Nephron (organoid): ENCODE measurements around the gene STUM.
"Not testable (repeated sequence)": the region's sequence is repeated elsewhere in the genome, so short reads cannot be mapped to it uniquely, and the experiment has no call there.

Experiments
- H3K27ac Mint-ChIP-seq, 3 experiments: 2 replicates each; pipeline ENCODE4 v1.8.0; 2020; ENCODE audit warnings: mixed read lengths in 3 of 3, mild to moderate bottlenecking in 2 of 3, moderate library complexity in 1 of 3
- H3K27me3 Mint-ChIP-seq: 2 replicates; pipeline ENCODE4 v1.8.0; 2021; ENCODE audit warnings: low read depth, mild to moderate bottlenecking, moderate library complexity, mixed read lengths
- H3K36me3 Mint-ChIP-seq: 2 replicates; pipeline ENCODE4 v1.8.0; 2020; ENCODE audit warnings: low read depth, mixed read lengths
- H3K4me1 Mint-ChIP-seq: 2 replicates; pipeline ENCODE4 v1.8.0; 2020; ENCODE audit warnings: mixed read lengths
- H3K4me3 Mint-ChIP-seq, 3 experiments: 2 replicates each; pipeline ENCODE4 v1.8.0; 2020; ENCODE audit warnings: mild to moderate bottlenecking in 3 of 3, mixed read lengths in 3 of 3, moderate library complexity in 2 of 3
- H3K9me3 Mint-ChIP-seq: 2 replicates; pipeline ENCODE4 v1.8.0; 2020; ENCODE audit warnings: mixed read lengths
- CTCF ChIP-seq, 3 experiments: fragments of 200-600 bp; sonication (generic); IDR thresholded peaks; one replicate each; pipeline ENCODE4 v1.5.0; 2021; ENCODE audit warnings: antibody characterized with exemption in 3 of 3; ENCODE audit not compliant: unreplicated experiment in 3 of 3

The STUM gene

DNA sequence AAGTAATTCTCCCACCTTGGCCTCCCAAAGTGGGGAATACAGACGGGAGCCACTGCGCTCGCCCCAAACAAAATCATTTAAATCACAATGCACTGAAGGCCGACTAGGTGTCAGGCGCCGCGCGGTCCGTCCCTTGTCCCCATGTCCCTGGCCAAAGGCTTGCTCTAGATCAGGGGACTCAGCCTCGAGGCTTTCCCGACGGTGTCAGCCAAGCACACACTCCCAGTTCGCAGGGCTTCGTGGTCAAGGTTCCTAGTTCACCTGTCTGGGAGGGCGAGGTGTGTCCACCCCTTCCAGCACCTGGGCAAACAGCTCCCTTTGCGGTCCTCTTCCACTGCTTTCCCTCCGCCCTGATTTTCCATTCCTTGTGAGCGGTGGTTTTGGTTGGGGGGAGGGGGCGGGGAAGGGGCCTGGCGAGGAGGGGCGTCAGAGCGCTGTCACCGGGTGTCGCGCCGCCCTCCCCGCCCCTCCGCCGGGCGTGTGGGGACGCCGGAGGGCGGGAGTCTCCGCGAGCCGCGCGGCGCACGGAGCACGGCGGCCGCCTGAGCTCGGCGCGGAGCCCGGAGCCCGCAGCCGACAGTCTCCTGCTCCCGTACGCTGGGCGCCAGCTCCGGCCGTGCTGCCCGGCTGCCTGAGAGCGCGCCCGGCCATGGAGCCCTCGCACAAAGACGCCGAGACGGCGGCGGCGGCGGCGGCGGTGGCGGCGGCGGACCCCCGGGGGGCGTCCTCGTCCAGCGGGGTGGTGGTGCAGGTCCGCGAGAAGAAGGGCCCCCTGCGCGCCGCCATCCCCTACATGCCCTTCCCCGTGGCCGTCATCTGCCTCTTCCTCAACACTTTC, at the start of gene STUM:
Gene STUM (plus strand): TSS at position 509 of the 838 bp plus-strand sequence. CDS start 141 bp downstream, at position 650.
- H3K4me3 Mint-ChIP-seq = peak within 1 kb of the TSS; percentile 80 to 88 (median 85)
- peaks cover 70% of the 10 kb centered on the region for H3K4me1 Mint-ChIP-seq
- TF ChIP-seq CTCF (IDR thresholded peaks at IDR 0.05; ENCODE audit: unreplicated experiment in 3 of 3) = no peak
- H3K27me3 Mint-ChIP-seq = peaks cover 26% of the 10 kb centered on the region
- no peaks in the 10 kb centered on the region for H3K36me3 Mint-ChIP-seq
- peak within 1 kb of the TSS in 2 of 3 experiments; percentile 5 to 8 for H3K27ac Mint-ChIP-seq
- H3K9me3 Mint-ChIP-seq = no peaks in the 10 kb centered on the region

DNA sequence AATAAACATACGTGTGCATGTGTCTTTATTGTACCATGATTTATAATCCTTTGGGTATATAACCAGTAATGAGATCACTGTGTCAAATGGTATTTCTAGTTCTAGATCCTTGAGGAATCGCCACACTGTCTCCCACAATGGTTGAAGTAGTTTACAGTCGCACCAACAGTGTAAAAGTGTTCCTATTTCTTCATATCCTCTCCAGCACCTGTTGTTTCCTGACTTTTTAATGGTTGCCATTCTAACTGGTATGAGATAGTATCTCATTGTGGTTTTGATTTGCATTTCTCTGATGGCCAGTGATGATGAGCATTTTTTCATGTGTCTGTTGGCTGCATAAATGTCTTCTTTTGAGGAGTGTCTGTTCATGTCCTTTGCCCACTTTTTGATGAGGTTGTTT, 48.9 kb upstream of the STUM start:
- H3K9me3 Mint-ChIP-seq = peaks cover 14% of the 10 kb centered on the region
- not testable (repeated sequence) for H3K36me3 Mint-ChIP-seq, H3K27ac Mint-ChIP-seq, H3K27me3 Mint-ChIP-seq, H3K4me3 Mint-ChIP-seq, H3K4me1 Mint-ChIP-seq

- Mint-ChIP-seq H3K27ac (no peak overlapping the region), H3K4me3 (no peak overlapping the region), H3K36me3 (no peaks in the 10 kb centered on the region), H3K4me1 (no peaks in the 10 kb centered on the region), H3K9me3 (peaks cover 5% of the 10 kb centered on the region), H3K27me3 (peaks cover 17% of the 10 kb centered on the region)
- TF ChIP-seq CTCF (IDR thresholded peaks at IDR 0.05; ENCODE audit: unreplicated experiment in 3 of 3) = no peak
Observed at GRCh38 chr1:226506021-226506420, 42.5 kb upstream of the STUM start.

DNA sequence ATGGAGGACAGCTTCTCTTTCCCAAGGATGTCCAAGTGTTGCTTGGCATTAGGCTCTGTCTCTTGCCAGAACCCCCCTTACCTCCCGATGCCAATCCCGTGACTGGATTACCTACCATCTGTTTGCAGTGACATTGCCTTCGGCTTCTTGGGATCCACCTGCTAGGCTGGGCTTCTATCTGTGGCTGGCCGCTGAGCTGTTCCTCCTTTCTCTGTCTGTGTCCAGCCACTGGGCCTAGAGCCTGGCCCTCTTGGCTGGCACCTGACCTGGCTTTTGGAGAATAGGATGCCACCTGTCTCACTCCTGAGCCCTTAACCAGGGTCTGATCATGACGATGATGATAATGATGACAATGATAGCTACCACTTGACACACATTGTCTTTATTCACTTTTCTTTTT, 41.6 kb upstream of the STUM start:
- TF ChIP-seq CTCF (IDR thresholded peaks at IDR 0.05; ENCODE audit: unreplicated experiment in 3 of 3) = no peak
- peaks cover 21% of the 10 kb centered on the region for H3K27me3 Mint-ChIP-seq
- H3K36me3 Mint-ChIP-seq = no peaks in the 10 kb centered on the region
- H3K4me1 Mint-ChIP-seq = no peaks in the 10 kb centered on the region
- peaks cover 3% of the 10 kb centered on the region for H3K9me3 Mint-ChIP-seq
- no peak overlapping the region for H3K27ac Mint-ChIP-seq
- H3K4me3 Mint-ChIP-seq = no peak overlapping the region

DNA sequence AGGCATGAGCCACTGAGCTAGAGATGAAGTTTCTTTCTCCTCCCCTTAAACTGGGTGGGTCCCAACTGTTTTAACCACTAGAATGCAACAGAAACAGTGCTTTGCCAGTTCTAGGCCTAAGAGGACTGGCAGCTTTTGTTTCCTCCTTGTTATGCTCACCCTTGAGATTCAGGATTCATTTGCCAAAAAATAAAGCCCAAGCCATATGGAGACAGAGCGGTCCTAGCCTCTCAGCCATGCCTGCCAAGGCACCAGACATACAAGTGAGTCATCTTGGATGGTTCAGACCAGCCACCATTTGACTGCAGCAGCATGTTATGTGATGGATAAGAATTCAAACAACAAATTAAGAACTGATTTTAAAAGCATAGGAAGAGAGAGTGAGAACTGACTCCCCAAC, 38.1 kb upstream of the STUM start:
- H3K4me1 Mint-ChIP-seq = no peaks in the 10 kb centered on the region
- H3K4me3 Mint-ChIP-seq = no peak overlapping the region
- no peak overlapping the region for H3K27ac Mint-ChIP-seq
- peaks cover 24% of the 10 kb centered on the region for H3K27me3 Mint-ChIP-seq
- peaks cover 2% of the 10 kb centered on the region for H3K9me3 Mint-ChIP-seq
- no peaks in the 10 kb centered on the region for H3K36me3 Mint-ChIP-seq
- TF ChIP-seq CTCF (IDR thresholded peaks at IDR 0.05; ENCODE audit: unreplicated experiment in 3 of 3) = no peak

DNA sequence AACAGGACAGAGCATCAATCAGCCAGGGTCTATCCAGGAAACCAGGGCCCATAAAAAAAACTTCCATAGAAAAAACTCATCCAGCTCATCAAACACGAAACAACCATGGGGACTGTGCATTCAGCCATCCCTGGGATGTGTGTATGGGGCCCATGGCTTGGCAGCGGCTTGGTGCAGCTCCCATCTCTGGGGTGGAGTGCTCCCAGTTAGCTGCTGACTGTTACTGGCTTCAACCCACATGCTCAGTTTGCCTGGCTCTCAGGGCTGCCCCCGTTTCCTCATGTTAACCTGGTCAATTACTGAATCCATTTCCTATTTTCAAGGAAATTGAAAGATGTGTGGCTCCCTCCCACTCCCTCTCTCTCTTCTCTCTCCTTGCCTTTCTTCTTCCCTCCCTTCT, 37.3 kb upstream of the STUM start:
- H3K27me3 Mint-ChIP-seq = peaks cover 20% of the 10 kb centered on the region
- H3K9me3 Mint-ChIP-seq = peaks cover 2% of the 10 kb centered on the region
- H3K36me3 Mint-ChIP-seq = no peaks in the 10 kb centered on the region
- H3K4me3 Mint-ChIP-seq = no peak overlapping the region
- H3K27ac Mint-ChIP-seq = no peak overlapping the region
- H3K4me1 Mint-ChIP-seq = no peaks in the 10 kb centered on the region
- TF ChIP-seq CTCF (IDR thresholded peaks at IDR 0.05; ENCODE audit: unreplicated experiment in 3 of 3) = no peak
